ENCODE measurements around the gene NAP1L4. TPM values are rescaled to one million over a fixed set of nuclear protein-coding genes. Genes with fewer than 3 reads are reported as not detected.
"Not testable (repeated sequence)": the region's sequence is repeated elsewhere in the genome, so short reads cannot be mapped to it uniquely, and the experiment has no call there.

Gene NAP1L4
- total RNA-seq, 1 donor from 2014 or later, result 117 TPM

GRCh38 chr11:2940147-2940920 is 51.8 kb downstream of the NAP1L4 start:
- peak; percentile 64 for DNase-seq (ENCODE audit: low read depth)

- DNase-seq (ENCODE audit: low read depth), result not testable (repeated sequence)
Measured at GRCh38 chr11:2938458-2939418, 53.4 kb downstream of the NAP1L4 start.

- DNase-seq (ENCODE audit: low read depth), result not testable (repeated sequence)
Measured at GRCh38 chr11:2937641-2938457, 54.3 kb downstream of the NAP1L4 start.

- DNase-seq (ENCODE audit: low read depth), result no peak
Measured at GRCh38 chr11:2934611-2935239, 57.4 kb downstream of the NAP1L4 start.

GRCh38 chr11:2934021-2934550 is 58.0 kb downstream of the NAP1L4 start:
- DNase-seq (ENCODE audit: low read depth), result no peak

GRCh38 chr11:2933375-2934020 is 58.6 kb downstream of the NAP1L4 start:
- peak; percentile 61 for DNase-seq (ENCODE audit: low read depth)

- DNase-seq (ENCODE audit: low read depth), result no peak
Measured at GRCh38 chr11:2932850-2933251, 59.3 kb downstream of the NAP1L4 start.

GRCh38 chr11:2931771-2932738 is 60.1 kb downstream of the NAP1L4 start:
- DNase-seq (ENCODE audit: low read depth), result no peak

- DNase-seq (ENCODE audit: low read depth), result no peak
Measured at GRCh38 chr11:2931420-2931746, 60.7 kb downstream of the NAP1L4 start.

GRCh38 chr11:2930704-2931419 is 61.3 kb downstream of the NAP1L4 start:
- DNase-seq (ENCODE audit: low read depth), result peak; percentile 44

- peak; percentile 41 for DNase-seq (ENCODE audit: low read depth)
Measured at GRCh38 chr11:2929950-2930703, 62.0 kb downstream of the NAP1L4 start.

GRCh38 chr11:2929531-2929949 is 62.6 kb downstream of the NAP1L4 start:
- peak; percentile 72 for DNase-seq (ENCODE audit: low read depth)

- no peak for DNase-seq (ENCODE audit: low read depth)
Measured at GRCh38 chr11:2928605-2929530, 63.3 kb downstream of the NAP1L4 start, which contains the start of gene PHLDA2. Gene PHLDA2, minus strand, starts transcription at chr11:2929420. Its CDS starts 56 bp downstream, at chr11:2929364.

- DNase-seq (ENCODE audit: low read depth), result no peak
Measured at GRCh38 chr11:2927851-2928604, 64.1 kb downstream of the NAP1L4 start.

GRCh38 chr11:2927121-2927800 is 64.9 kb downstream of the NAP1L4 start:
- no peak for DNase-seq (ENCODE audit: low read depth)

Measured in myocyte (in vitro differentiated cells).